Stomach (tissue), 4 donors: ENCODE measurements around the gene PDILT.

Source experiments
- EP300 ChIP-seq: sonication (generic); formaldehyde crosslinking; IDR thresholded peaks from one replicate; pipeline ENCODE4 v1.6.1; 2017; ENCODE audit warnings: antibody characterized with exemption
- POLR2AphosphoS5 ChIP-seq, 3 donors: sonication (generic); formaldehyde crosslinking; IDR thresholded peaks; one replicate each; pipeline ENCODE4 v1.6.1; 2016; ENCODE audit warnings: antibody characterized with exemption in 3 of 3
- TF ChIP-seq, protein P1 (sequence below), 7 experiments: fragments of 450-650 bp in 4 of 7; fragments of 200-600 bp in 3 of 7; sonication (generic) in 3 of 7; IDR thresholded peaks; one replicate each; pipeline ENCODE4 v1.5.1; 2016 to 2019; ENCODE audit warnings: antibody characterized with exemption in 7 of 7, control low read depth in 2 of 7, mild to moderate bottlenecking in 1 of 7

DNA sequence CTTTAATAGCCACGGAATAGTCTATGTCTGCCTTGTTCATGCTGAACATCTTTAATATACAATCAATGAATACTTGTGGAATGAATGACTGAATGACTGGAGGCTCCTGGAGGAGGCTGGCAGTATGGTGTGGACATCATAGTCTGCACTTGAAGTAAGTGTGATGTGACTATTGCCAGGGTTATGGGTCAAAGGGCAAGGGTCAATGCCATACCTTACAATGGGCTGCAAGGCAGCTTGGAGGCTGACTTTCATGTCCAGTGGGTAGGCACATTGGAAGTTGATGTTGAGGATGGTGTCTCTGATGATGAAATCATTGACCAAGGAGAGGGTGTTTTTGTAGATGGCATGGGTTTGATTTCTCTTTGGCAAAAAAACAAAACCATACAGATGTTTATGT, 85.1 kb downstream of the PDILT start:
- TF ChIP-seq, protein P1, sequence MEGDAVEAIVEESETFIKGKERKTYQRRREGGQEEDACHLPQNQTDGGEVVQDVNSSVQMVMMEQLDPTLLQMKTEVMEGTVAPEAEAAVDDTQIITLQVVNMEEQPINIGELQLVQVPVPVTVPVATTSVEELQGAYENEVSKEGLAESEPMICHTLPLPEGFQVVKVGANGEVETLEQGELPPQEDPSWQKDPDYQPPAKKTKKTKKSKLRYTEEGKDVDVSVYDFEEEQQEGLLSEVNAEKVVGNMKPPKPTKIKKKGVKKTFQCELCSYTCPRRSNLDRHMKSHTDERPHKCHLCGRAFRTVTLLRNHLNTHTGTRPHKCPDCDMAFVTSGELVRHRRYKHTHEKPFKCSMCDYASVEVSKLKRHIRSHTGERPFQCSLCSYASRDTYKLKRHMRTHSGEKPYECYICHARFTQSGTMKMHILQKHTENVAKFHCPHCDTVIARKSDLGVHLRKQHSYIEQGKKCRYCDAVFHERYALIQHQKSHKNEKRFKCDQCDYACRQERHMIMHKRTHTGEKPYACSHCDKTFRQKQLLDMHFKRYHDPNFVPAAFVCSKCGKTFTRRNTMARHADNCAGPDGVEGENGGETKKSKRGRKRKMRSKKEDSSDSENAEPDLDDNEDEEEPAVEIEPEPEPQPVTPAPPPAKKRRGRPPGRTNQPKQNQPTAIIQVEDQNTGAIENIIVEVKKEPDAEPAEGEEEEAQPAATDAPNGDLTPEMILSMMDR (IDR thresholded peaks at IDR 0.05) = no peak
- TF ChIP-seq EP300 (no peak), POLR2AphosphoS5 (IDR thresholded peaks at IDR 0.05) (no peak)
